Measurements from ENCODE around the gene SHISA6.

Gene SHISA6

DNA sequence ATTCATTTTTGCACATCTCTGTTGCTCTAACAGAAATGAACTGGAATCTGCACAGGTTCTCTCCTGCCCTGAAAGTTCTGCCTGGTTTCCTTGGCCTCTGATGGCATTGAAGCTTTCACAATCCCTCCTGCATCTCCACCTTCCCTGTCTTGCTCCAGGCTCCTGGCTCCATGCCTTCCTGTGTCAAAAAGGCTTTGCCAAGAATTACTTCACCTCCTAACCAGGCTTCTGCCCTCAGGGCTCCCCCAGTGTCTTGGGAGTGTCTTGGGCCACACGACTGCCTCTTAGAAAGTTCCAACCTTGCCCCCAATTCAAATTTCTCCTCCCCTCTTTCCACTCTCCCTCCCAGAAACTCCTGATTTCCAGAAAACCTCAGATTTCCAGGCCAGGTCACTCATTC, 320.3 kb downstream of the SHISA6 start:
- H2BK120ac ChIP-seq (ENCODE audit: low read depth, low read length) = no peak overlapping the region
- no peak overlapping the region for H2BK5ac ChIP-seq (ENCODE audit: low read length)
- no peak overlapping the region for H2AK5ac ChIP-seq (ENCODE audit: low read length)
- no peak overlapping the region for H3K9ac ChIP-seq (ENCODE audit: low read length)
- DNase-seq = no peak
- H3K4ac ChIP-seq (ENCODE audit: low read depth, low read length) = no peak overlapping the region
- H3K4me2 ChIP-seq (ENCODE audit: low read length) = no peak overlapping the region
- H3K36me3 ChIP-seq (ENCODE audit: control insufficient read depth, insufficient read depth, low read length) = no peaks in the 10 kb centered on the region
- WGBS (ENCODE audit: extremely low coverage, insufficient coverage, low lambda C conversion rate) = no CpG with 5 or more reads among the region's 1 CpG
- H3K27ac ChIP-seq (ENCODE audit: low read depth, low read length) = no peak overlapping the region
- H3K79me2 ChIP-seq (ENCODE audit: control insufficient read depth, insufficient read depth, low read length) = no peaks in the 10 kb centered on the region
- H4K8ac ChIP-seq (ENCODE audit: low read depth, low read length) = no peak overlapping the region
- H3K18ac ChIP-seq (ENCODE audit: low read length) = no peak overlapping the region
- no peak overlapping the region for H3K23ac ChIP-seq (ENCODE audit: low read length)
- H3K4me3 ChIP-seq (ENCODE audit: low read length) = no peak overlapping the region
- H3K27me3 ChIP-seq (ENCODE audit: insufficient read depth, low read length, poor library complexity) = no peaks in the 10 kb centered on the region
- H3K56ac ChIP-seq (ENCODE audit: low read length) = no peak overlapping the region
- H4K5ac ChIP-seq (ENCODE audit: low read length) = no peak overlapping the region
- H3K4me1 ChIP-seq (ENCODE audit: control insufficient read depth, low read depth, low read length) = peaks cover 3% of the 10 kb centered on the region
- H2BK15ac ChIP-seq (replicated peaks; ENCODE audit: low read depth) = no peak overlapping the region
- H3K79me1 ChIP-seq (ENCODE audit: low read length) = no peaks in the 10 kb centered on the region

DNA sequence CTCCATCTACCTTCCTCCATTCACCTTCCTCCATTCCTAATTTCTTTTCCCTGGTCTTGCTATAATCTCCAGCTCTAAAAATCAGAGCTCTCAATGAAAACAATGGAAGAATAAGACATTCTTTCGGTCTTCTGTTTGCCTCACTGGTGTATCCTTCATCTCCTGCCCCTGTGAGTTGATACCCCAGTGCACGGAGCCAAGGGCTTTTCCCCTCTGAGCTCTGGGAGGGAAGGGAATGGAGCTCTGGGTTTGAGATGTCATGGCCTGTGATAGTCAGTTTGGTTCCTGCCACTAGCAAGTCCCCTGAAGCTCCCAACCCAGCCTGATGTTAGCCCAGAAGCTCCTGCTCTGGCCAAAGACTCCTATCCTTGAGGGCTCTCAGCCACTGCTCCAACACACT, 320.7 kb downstream of the SHISA6 start:
- no CpG with 5 or more reads among the region's 2 CpGs for WGBS (ENCODE audit: extremely low coverage, insufficient coverage, low lambda C conversion rate)
- Histone ChIP-seq H3K4me2 (ENCODE audit: low read length) (no peak overlapping the region), H3K9ac (ENCODE audit: low read length) (no peak overlapping the region), H3K36me3 (ENCODE audit: control insufficient read depth, insufficient read depth, low read length) (no peaks in the 10 kb centered on the region), H3K56ac (ENCODE audit: low read length) (no peak overlapping the region), H2BK15ac (replicated peaks; ENCODE audit: low read depth) (no peak overlapping the region), H3K23ac (ENCODE audit: low read length) (no peak overlapping the region), H3K4me3 (ENCODE audit: low read length) (no peak overlapping the region), H4K5ac (ENCODE audit: low read length) (no peak overlapping the region), H3K4ac (ENCODE audit: low read depth, low read length) (no peak overlapping the region), H3K79me2 (ENCODE audit: control insufficient read depth, insufficient read depth, low read length) (no peaks in the 10 kb centered on the region), H2AK5ac (ENCODE audit: low read length) (no peak overlapping the region), H3K27me3 (ENCODE audit: insufficient read depth, low read length, poor library complexity) (no peaks in the 10 kb centered on the region), H3K18ac (ENCODE audit: low read length) (no peak overlapping the region), H2BK5ac (ENCODE audit: low read length) (no peak overlapping the region), H4K8ac (ENCODE audit: low read depth, low read length) (no peak overlapping the region), H3K27ac (ENCODE audit: low read depth, low read length) (no peak overlapping the region), H3K4me1 (ENCODE audit: control insufficient read depth, low read depth, low read length) (peaks cover 3% of the 10 kb centered on the region), H3K79me1 (ENCODE audit: low read length) (no peaks in the 10 kb centered on the region), H2BK120ac (ENCODE audit: low read depth, low read length) (no peak overlapping the region)
- no peak for DNase-seq

DNA sequence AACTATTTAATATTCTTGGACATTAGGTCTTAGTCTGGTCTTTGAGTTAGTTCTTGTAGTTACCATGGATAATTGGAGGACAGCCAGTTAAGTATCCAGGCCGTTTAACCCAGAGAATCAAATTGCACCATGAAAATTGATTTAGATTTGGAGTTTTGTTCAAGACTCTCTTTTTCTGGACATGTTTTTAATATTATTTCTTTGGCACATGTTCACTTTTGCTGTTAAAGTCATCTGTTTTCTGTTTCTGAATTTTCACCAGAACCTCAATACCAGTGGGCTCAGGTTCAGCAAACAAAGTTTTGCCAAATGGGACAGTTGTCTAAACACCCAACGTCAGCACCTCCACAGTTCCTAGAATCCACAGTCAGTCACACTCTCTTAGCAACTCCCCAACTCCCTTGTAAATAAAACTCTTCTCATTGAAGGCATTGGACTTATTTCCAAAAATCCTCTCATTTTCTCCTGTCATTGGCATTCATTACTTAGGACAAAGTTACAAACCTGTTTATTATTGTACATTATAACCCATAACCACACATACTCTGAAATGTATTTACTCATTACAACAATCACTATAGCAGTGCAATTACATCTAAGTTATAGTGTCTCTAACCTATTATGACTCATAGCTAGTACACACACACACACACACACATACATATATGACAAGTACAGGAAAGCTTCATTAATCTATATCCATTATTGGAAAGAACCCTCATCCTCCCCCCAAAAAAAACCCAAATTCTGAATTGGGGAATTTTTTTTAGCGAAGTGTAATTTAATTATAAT, 323.8 kb downstream of the SHISA6 start:
- no peak overlapping the region for H3K18ac ChIP-seq (ENCODE audit: low read length)
- H2BK5ac ChIP-seq (ENCODE audit: low read length) = no peak overlapping the region
- no peaks in the 10 kb centered on the region for H3K27me3 ChIP-seq (ENCODE audit: insufficient read depth, low read length, poor library complexity)
- no peaks in the 10 kb centered on the region for H3K36me3 ChIP-seq (ENCODE audit: control insufficient read depth, insufficient read depth, low read length)
- H2AK5ac ChIP-seq (ENCODE audit: low read length) = no peak overlapping the region
- H3K4ac ChIP-seq (ENCODE audit: low read depth, low read length) = no peak overlapping the region
- no peaks in the 10 kb centered on the region for H3K79me2 ChIP-seq (ENCODE audit: control insufficient read depth, insufficient read depth, low read length)
- no peak overlapping the region for H3K23ac ChIP-seq (ENCODE audit: low read length)
- H4K8ac ChIP-seq (ENCODE audit: low read depth, low read length) = no peak overlapping the region
- H3K79me1 ChIP-seq (ENCODE audit: low read length) = no peaks in the 10 kb centered on the region
- no peak overlapping the region for H3K9ac ChIP-seq (ENCODE audit: low read length)
- WGBS (ENCODE audit: extremely low coverage, insufficient coverage, low lambda C conversion rate) = no CpG with 5 or more reads among the region's 3 CpGs
- no peak overlapping the region for H3K4me3 ChIP-seq (ENCODE audit: low read length)
- no peak overlapping the region for H3K56ac ChIP-seq (ENCODE audit: low read length)
- DNase-seq = no peak
- H2BK120ac ChIP-seq (ENCODE audit: low read depth, low read length) = no peak overlapping the region
- H2BK15ac ChIP-seq (replicated peaks; ENCODE audit: low read depth) = no peak overlapping the region
- H4K5ac ChIP-seq (ENCODE audit: low read length) = no peak overlapping the region
- no peaks in the 10 kb centered on the region for H3K4me1 ChIP-seq (ENCODE audit: control insufficient read depth, low read depth, low read length)
- H3K4me2 ChIP-seq (ENCODE audit: low read length) = no peak overlapping the region
- H3K27ac ChIP-seq (ENCODE audit: low read depth, low read length) = no peak overlapping the region

DNA sequence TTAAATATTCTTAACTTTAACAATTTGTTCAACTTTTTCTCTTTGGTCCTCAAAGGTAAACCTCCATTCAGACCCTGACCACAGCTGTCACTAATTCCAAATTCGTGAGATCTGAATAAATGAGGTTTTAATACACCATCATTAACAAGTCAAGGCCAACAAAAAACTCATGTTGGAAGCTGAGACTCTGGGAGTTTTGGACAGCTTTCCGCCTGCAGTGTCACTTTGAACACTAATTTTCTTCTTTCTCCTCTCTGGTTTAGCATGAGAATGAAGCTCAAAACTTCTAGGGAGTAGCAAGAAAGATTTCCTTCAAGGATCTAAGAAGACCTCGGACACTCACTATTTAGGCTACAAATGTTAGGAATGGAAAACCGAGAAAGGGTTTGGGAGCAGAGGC, 324.6 kb downstream of the SHISA6 start:
- no peak overlapping the region for H3K4ac ChIP-seq (ENCODE audit: low read depth, low read length)
- no peaks in the 10 kb centered on the region for H3K27me3 ChIP-seq (ENCODE audit: insufficient read depth, low read length, poor library complexity)
- no peak overlapping the region for H3K4me3 ChIP-seq (ENCODE audit: low read length)
- H3K79me1 ChIP-seq (ENCODE audit: low read length) = no peaks in the 10 kb centered on the region
- H2BK15ac ChIP-seq (replicated peaks; ENCODE audit: low read depth) = no peak overlapping the region
- H4K8ac ChIP-seq (ENCODE audit: low read depth, low read length) = no peak overlapping the region
- no peak for DNase-seq
- no peak overlapping the region for H4K5ac ChIP-seq (ENCODE audit: low read length)
- no CpG with 5 or more reads among the region's 4 CpGs for WGBS (ENCODE audit: extremely low coverage, insufficient coverage, low lambda C conversion rate)
- no peaks in the 10 kb centered on the region for H3K79me2 ChIP-seq (ENCODE audit: control insufficient read depth, insufficient read depth, low read length)
- no peak overlapping the region for H3K4me2 ChIP-seq (ENCODE audit: low read length)
- H2BK120ac ChIP-seq (ENCODE audit: low read depth, low read length) = no peak overlapping the region
- no peak overlapping the region for H3K56ac ChIP-seq (ENCODE audit: low read length)
- no peak overlapping the region for H3K9ac ChIP-seq (ENCODE audit: low read length)
- H2BK5ac ChIP-seq (ENCODE audit: low read length) = no peak overlapping the region
- H3K4me1 ChIP-seq (ENCODE audit: control insufficient read depth, low read depth, low read length) = no peaks in the 10 kb centered on the region
- H2AK5ac ChIP-seq (ENCODE audit: low read length) = no peak overlapping the region
- H3K36me3 ChIP-seq (ENCODE audit: control insufficient read depth, insufficient read depth, low read length) = no peaks in the 10 kb centered on the region
- H3K23ac ChIP-seq (ENCODE audit: low read length) = no peak overlapping the region
- H3K18ac ChIP-seq (ENCODE audit: low read length) = no peak overlapping the region
- no peak overlapping the region for H3K27ac ChIP-seq (ENCODE audit: low read depth, low read length)

DNA sequence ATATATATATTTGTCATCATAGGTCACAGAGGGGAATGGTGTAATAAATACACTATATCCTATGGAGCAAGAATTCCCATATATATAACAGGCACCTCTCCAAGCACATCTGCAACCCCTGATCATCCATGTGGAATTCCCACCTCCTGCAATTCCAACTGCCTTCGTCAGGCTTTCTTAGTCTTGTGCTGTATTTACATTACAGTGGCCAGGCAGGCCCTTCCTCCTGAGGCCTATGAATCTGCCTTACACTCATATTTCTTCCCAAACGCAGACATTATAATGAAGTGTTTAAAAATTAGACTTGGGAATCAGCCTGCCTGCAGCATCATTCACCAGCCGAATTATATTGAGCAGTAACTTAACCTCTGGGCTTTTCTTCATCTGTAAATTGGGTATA, 338.0 kb downstream of the SHISA6 start:
- Histone ChIP-seq H4K8ac (ENCODE audit: low read depth, low read length) (no peak overlapping the region), H3K79me2 (ENCODE audit: control insufficient read depth, insufficient read depth, low read length) (no peaks in the 10 kb centered on the region), H2BK5ac (ENCODE audit: low read length) (no peak overlapping the region), H3K36me3 (ENCODE audit: control insufficient read depth, insufficient read depth, low read length) (no peaks in the 10 kb centered on the region), H2BK120ac (ENCODE audit: low read depth, low read length) (no peak overlapping the region), H3K4me2 (ENCODE audit: low read length) (no peak overlapping the region), H2AK5ac (ENCODE audit: low read length) (no peak overlapping the region), H3K4me1 (ENCODE audit: control insufficient read depth, low read depth, low read length) (no peaks in the 10 kb centered on the region), H3K27ac (ENCODE audit: low read depth, low read length) (no peak overlapping the region), H3K23ac (ENCODE audit: low read length) (no peak overlapping the region), H3K9ac (ENCODE audit: low read length) (no peak overlapping the region), H3K56ac (ENCODE audit: low read length) (no peak overlapping the region), H3K18ac (ENCODE audit: low read length) (no peak overlapping the region), H2BK15ac (replicated peaks; ENCODE audit: low read depth) (no peak overlapping the region), H3K79me1 (ENCODE audit: low read length) (no peaks in the 10 kb centered on the region), H3K4me3 (ENCODE audit: low read length) (no peak overlapping the region), H4K5ac (ENCODE audit: low read length) (no peak overlapping the region), H3K27me3 (ENCODE audit: insufficient read depth, low read length, poor library complexity) (no peaks in the 10 kb centered on the region), H3K4ac (ENCODE audit: low read depth, low read length) (no peak overlapping the region)
- DNase-seq = no peak
- no CpG with 5 or more reads among the region's 3 CpGs for WGBS (ENCODE audit: extremely low coverage, insufficient coverage, low lambda C conversion rate)

DNA sequence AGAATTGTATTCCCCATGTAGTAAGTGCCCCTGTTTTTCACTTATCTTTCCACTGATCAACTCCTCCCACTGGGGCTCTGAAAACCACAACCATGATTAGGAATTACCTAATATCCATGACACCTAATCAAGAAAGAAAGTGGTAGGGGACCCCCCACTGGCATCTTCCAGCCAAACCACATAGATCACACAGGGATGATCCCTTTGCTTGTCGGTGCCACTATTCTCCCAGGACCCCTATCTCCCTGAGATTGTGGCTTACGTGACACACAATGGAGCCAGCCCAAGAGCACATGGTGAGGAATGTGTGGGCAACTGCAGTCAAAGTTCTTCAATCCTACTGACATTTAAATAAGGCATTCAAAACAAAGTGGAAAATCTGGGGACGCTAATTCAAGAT, 339.7 kb downstream of the SHISA6 start:
- peak; percentile 70 for DNase-seq
- no peak overlapping the region for H3K9ac ChIP-seq (ENCODE audit: low read length)
- no peak overlapping the region for H4K5ac ChIP-seq (ENCODE audit: low read length)
- no CpG with 5 or more reads among the region's 3 CpGs for WGBS (ENCODE audit: extremely low coverage, insufficient coverage, low lambda C conversion rate)
- no peaks in the 10 kb centered on the region for H3K27me3 ChIP-seq (ENCODE audit: insufficient read depth, low read length, poor library complexity)
- no peaks in the 10 kb centered on the region for H3K79me2 ChIP-seq (ENCODE audit: control insufficient read depth, insufficient read depth, low read length)
- H2AK5ac ChIP-seq (ENCODE audit: low read length) = no peak overlapping the region
- no peaks in the 10 kb centered on the region for H3K79me1 ChIP-seq (ENCODE audit: low read length)
- no peak overlapping the region for H4K8ac ChIP-seq (ENCODE audit: low read depth, low read length)
- H3K18ac ChIP-seq (ENCODE audit: low read length) = no peak overlapping the region
- H3K36me3 ChIP-seq (ENCODE audit: control insufficient read depth, insufficient read depth, low read length) = no peaks in the 10 kb centered on the region
- no peak overlapping the region for H2BK120ac ChIP-seq (ENCODE audit: low read depth, low read length)
- H3K4me3 ChIP-seq (ENCODE audit: low read length) = no peak overlapping the region
- no peak overlapping the region for H3K27ac ChIP-seq (ENCODE audit: low read depth, low read length)
- H3K4me1 ChIP-seq (ENCODE audit: control insufficient read depth, low read depth, low read length) = no peaks in the 10 kb centered on the region
- H3K23ac ChIP-seq (ENCODE audit: low read length) = no peak overlapping the region
- H3K4me2 ChIP-seq (ENCODE audit: low read length) = no peak overlapping the region
- no peak overlapping the region for H2BK5ac ChIP-seq (ENCODE audit: low read length)
- no peak overlapping the region for H3K56ac ChIP-seq (ENCODE audit: low read length)
- no peak overlapping the region for H3K4ac ChIP-seq (ENCODE audit: low read depth, low read length)
- H2BK15ac ChIP-seq (replicated peaks; ENCODE audit: low read depth) = no peak overlapping the region
